Thyroid gland (tissue), 4 donors: ENCODE data around the gene CTDP1. TPM values are rescaled to one million over a fixed set of nuclear protein-coding genes. Genes with fewer than 3 reads are reported as not detected.

Experiments
- DNase-seq, 2 donors: peaks; one replicate each; pipeline ENCODE4 v3.0.0-alpha.2; 2019
- H3K27ac ChIP-seq, 3 donors: fragments of 200-600 bp; sonication (generic); 1 replicate in 2 of 3; 2 replicates in 1 of 3; pipeline ENCODE4 v1.5.1; 2016 to 2019; ENCODE audit warnings: mild to moderate bottlenecking in 1 of 3, moderate library complexity in 1 of 3
- H3K27me3 ChIP-seq: fragments of 200-600 bp; sonication (generic); one replicate; pipeline ENCODE4 v1.5.1; 2019
- H3K36me3 ChIP-seq, 2 donors: fragments of 200-600 bp; sonication (generic); one replicate each; pipeline ENCODE4 v1.5.1; 2016 to 2019
- H3K4me1 ChIP-seq, 2 donors: fragments of 200-600 bp; sonication (generic); one replicate each; pipeline ENCODE4 v1.5.1; 2017 to 2019
- H3K4me3 ChIP-seq, 3 donors: fragments of 200-600 bp; sonication (generic); replicated peaks in 1 of 3; 1 replicate in 2 of 3; 2 replicates in 1 of 3; pipeline ENCODE4 v1.5.1; 2016; ENCODE audit warnings: mild to moderate bottlenecking in 1 of 3
- H3K9me3 ChIP-seq: fragments of 200-600 bp; sonication (generic); one replicate; pipeline ENCODE4 v1.5.1; 2017
- CTCF ChIP-seq, 6 experiments: fragments of 200-600 bp in 3 of 6; fragments of 450-650 bp in 3 of 6; sonication (generic) in 3 of 6; IDR thresholded peaks; one replicate each; pipeline ENCODE4 v1.5.1; 2016 to 2019; ENCODE audit warnings: antibody characterized with exemption in 6 of 6, mild to moderate bottlenecking in 2 of 6, inconsistent platforms in 1 of 6, moderate library complexity in 1 of 6
- POLR2A ChIP-seq, 2 donors: fragments of 450-650 bp; IDR thresholded peaks; one replicate each; pipeline ENCODE4 v1.6.1; 2017; ENCODE audit warnings: antibody characterized with exemption in 2 of 2, mild to moderate bottlenecking in 2 of 2, moderate library complexity in 1 of 2
- WGBS, 2 donors: methylation state at CpG; one replicate each; pipeline ENCODE4 v1.1.5; 2017; 5-methylcytosine and 5-hydroxymethylcytosine counted together
- intact Hi-C: fragments of 100-400 bp; cut with DNase I; formaldehyde crosslinking; loops from one replicate; pipeline ENCODE4 v1.15.1; 2023
- total RNA-seq, 4 donors: library from RNA; depleted of rRNA; stranded (reverse); fragments of >200 nt; gene quantifications; one replicate each; pipeline ENCODE4 v1.2.3, GENCODE V29; 2016

CTDP1 gene
- total RNA-seq, 4 donors from 2014 or later, result 18.5 to 23.6 (median 20.9) TPM

GRCh38 chr18:79760348-79760747 is 80.7 kb downstream of the CTDP1 start:
- Histone ChIP-seq H3K36me3 (peaks cover 0 to 2% of the 10 kb centered on the region in 2 donors), H3K9me3 (no peaks in the 10 kb centered on the region), H3K27me3 (no peaks in the 10 kb centered on the region), H3K4me1 (no peaks in the 10 kb centered on the region), H3K4me3 (no peak overlapping the region), H3K27ac (no peak overlapping the region)
- no peak for DNase-seq
- no peak for TF ChIP-seq POLR2A (IDR thresholded peaks at IDR 0.05)
- WGBS, 2 donors, result 44 to 53% methylated on average over 1 of the region's 1 CpG
- intact Hi-C loops, result no loop called here

- Histone ChIP-seq H3K27ac (no peak overlapping the region), H3K27me3 (no peaks in the 10 kb centered on the region), H3K9me3 (no peaks in the 10 kb centered on the region), H3K4me1 (no peaks in the 10 kb centered on the region), H3K4me3 (no peak overlapping the region), H3K36me3 (no peaks in the 10 kb centered on the region)
- DNase-seq, result no peak
- no peak for TF ChIP-seq CTCF (IDR thresholded peaks at IDR 0.05)
- no peak for TF ChIP-seq POLR2A (IDR thresholded peaks at IDR 0.05)
- WGBS, 2 donors, result 25% methylated on average over 1 of the region's 1 CpG
- intact Hi-C loops, result no loop called here
These were observed 81.3 kb downstream of the CTDP1 start for GRCh38 chr18:79760881-79761280.

GRCh38 chr18:79763407-79763806 is 83.8 kb downstream of the CTDP1 start:
- TF ChIP-seq CTCF (IDR thresholded peaks at IDR 0.05) (no peak), POLR2A (IDR thresholded peaks at IDR 0.05) (no peak)
- Histone ChIP-seq H3K27ac (no peak overlapping the region), H3K4me3 (no peak overlapping the region), H3K36me3 (no peaks in the 10 kb centered on the region), H3K4me1 (no peaks in the 10 kb centered on the region), H3K27me3 (no peaks in the 10 kb centered on the region), H3K9me3 (no peaks in the 10 kb centered on the region)
- no peak for DNase-seq
- intact Hi-C loops, result no loop called here

GRCh38 chr18:79764131-79764530 is 84.5 kb downstream of the CTDP1 start:
- TF ChIP-seq CTCF (IDR thresholded peaks at IDR 0.05), result no peak
- TF ChIP-seq POLR2A (IDR thresholded peaks at IDR 0.05), result no peak
- Histone ChIP-seq H3K27ac (no peak overlapping the region), H3K36me3 (no peaks in the 10 kb centered on the region), H3K4me3 (no peak overlapping the region), H3K4me1 (no peaks in the 10 kb centered on the region), H3K9me3 (no peaks in the 10 kb centered on the region), H3K27me3 (no peaks in the 10 kb centered on the region)
- DNase-seq, result no peak
- 42 to 66% methylated on average over 2 to 3 of the region's 6 CpGs for WGBS, 2 donors
- intact Hi-C loops, result no loop called here

GRCh38 chr18:79765491-79766245 is 86.1 kb downstream of the CTDP1 start:
- no peaks in the 10 kb centered on the region for H3K9me3 ChIP-seq
- H3K36me3 ChIP-seq, result no peaks in the 10 kb centered on the region
- 61 to 77% methylated on average over 13 of the region's 14 CpGs for WGBS, 2 donors
- intact Hi-C loops, result no loop called here
- TF ChIP-seq POLR2A (IDR thresholded peaks at IDR 0.05), result no peak
- DNase-seq, result no peak
- no peaks in the 10 kb centered on the region for H3K4me1 ChIP-seq
- no peak overlapping the region for H3K4me3 ChIP-seq
- no peak overlapping the region for H3K27ac ChIP-seq
- H3K27me3 ChIP-seq, result no peaks in the 10 kb centered on the region

GRCh38 chr18:79766308-79766707 is 86.7 kb downstream of the CTDP1 start:
- no peak for DNase-seq
- Histone ChIP-seq H3K27ac (no peak overlapping the region), H3K27me3 (no peaks in the 10 kb centered on the region), H3K9me3 (no peaks in the 10 kb centered on the region), H3K4me1 (no peaks in the 10 kb centered on the region), H3K36me3 (no peaks in the 10 kb centered on the region), H3K4me3 (no peak overlapping the region)
- no peak for TF ChIP-seq CTCF (IDR thresholded peaks at IDR 0.05)
- no peak for TF ChIP-seq POLR2A (IDR thresholded peaks at IDR 0.05)
- 64% methylated on average over 5 to 12 of the region's 16 CpGs for WGBS, 2 donors
- intact Hi-C loops, result no loop called here
